ENCODE results near the gene TPRG1.

Gene TPRG1

DNA sequence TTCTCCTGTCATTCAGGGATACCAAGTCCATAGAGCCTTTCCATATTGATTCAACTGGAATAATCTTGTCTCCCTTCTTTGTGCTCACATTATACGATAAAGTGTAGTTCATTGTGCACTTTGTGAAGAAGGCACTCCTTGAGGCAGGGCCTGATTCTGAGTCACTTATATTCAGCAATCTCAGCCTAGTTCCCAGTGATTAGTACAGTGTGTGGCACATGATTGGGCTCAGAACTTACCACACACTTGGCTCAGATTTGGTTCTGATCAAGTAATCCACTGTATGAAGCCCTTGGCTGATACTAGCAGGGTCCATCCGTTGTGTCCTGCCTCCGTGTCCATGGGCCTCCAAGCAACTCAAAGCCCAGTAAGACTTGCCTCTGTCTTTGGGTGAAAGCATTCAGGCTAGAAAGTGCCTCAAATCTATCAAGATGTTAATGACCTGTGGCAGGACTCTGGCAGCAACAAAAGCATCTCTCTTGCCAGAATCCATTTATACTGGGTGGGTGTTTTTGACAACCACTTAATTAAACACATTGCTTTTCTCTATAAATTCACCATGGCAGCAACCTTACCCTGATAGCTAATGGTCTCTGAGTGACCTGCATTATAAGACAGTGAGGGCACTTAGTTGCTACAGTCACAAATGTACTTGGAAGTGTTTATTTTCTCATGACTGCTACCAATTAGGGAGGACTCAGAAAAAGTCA is 51.3 kb downstream of the TPRG1 start:
- no peak overlapping the region for H3K27ac ChIP-seq
- DNase-seq (ENCODE audit: low read depth, low spot score): no peak

DNA sequence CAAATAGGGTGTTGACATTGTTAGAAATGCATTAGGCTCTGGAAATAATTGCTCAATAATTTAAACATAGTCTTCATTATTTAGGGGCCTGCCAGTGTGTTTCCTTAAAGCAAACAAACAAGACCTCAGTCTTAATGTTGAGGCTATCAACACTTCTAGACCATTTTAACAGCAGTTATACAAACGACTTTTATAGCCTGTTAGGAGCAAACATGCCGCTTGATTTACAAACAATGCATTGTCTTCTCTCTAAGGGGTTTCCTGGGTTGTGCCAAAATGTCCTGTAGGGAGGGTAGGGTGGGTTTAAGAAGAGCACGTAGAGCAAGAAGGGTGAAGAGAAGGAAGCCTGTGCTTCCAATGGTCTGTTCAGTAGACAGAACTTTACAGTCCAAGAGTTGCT is 53.7 kb downstream of the TPRG1 start:
- DNase-seq (ENCODE audit: low read depth, low spot score): no peak
- H3K27ac ChIP-seq: no peak overlapping the region

GRCh38 chr3:189227249-189227648 is 55.5 kb downstream of the TPRG1 start:
- no peak for DNase-seq (ENCODE audit: low read depth, low spot score)
- H3K27ac ChIP-seq: no peak overlapping the region

DNA sequence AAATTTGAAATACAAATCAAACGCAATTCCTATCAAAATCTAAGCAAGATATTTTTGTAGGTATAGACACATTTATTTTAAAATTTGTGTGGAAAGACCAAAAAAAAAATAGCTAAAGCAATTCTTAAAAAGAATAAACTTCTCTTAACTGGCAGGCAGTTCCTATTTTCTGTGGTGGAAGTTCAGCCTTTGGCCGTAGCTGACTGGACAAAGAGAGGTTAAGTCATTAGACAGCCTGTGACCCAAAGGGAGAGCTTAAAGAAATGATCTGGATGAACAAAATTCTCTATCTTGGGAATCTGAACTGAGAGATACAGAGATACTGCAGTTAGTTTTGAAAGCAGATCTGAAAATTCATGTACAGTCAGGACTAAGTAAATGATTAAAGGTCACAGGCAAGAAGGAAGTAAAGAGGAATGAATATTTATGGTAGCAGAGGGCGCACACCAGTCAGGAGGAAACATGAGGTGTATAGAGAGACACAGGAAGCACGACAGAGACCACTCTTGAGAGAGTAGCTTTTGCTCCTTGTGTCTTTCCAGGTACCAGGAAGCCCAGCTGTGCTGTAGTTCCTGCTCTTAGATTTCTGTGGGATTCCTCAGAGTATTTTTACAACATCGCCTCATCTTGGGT is 57.5 kb downstream of the TPRG1 start:
- DNase-seq (ENCODE audit: low read depth, low spot score): no peak
- H3K27ac ChIP-seq: no peak overlapping the region

DNA sequence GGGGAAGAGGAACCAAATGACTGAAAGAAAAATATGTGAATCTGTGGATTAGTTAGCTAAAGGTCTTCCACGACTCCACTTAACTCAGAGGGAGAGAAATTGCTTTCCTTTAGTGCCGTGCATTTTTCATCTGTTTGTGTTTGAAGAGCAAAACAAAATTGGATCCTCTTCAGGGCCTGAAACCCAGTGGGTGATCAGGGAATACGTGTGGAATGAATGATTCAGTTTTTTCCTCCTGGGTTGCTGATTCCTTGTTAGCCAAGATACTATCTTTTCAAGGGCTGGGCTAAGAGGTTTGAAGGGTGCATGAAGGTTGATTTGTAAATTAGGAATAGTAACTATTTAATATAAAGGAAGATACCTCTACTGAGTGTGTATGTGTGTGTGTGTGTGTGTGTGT is 61.0 kb downstream of the TPRG1 start:
- H3K27ac ChIP-seq: no peak overlapping the region
- DNase-seq (ENCODE audit: low read depth, low spot score): no peak

- H3K27ac ChIP-seq: no peak overlapping the region
- DNase-seq (ENCODE audit: low read depth, low spot score): peak; percentile 31
Measured at GRCh38 chr3:189233225-189233858, 61.6 kb downstream of the TPRG1 start.

DNA sequence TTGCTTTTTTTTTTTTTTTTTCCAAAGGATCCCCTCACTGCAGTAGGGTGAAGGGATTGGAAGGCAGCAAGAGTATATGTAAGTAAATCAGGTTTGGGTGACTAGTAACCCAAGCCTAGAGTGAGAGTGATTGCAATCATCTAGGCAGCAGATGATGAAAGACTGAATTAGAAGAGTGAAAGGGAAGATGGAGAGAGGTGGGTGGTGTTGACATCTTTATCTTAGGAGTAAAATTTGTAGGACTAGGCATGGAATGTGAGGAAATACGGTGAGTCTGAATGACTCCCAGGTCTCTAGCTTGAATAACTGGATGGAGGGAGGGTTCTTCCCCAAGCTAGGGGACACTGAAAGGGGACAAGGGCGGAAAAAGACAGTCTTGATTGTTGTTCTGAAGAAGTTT is 63.4 kb downstream of the TPRG1 start:
- H3K27ac ChIP-seq: no peak overlapping the region
- no peak for DNase-seq (ENCODE audit: low read depth, low spot score)

DNA sequence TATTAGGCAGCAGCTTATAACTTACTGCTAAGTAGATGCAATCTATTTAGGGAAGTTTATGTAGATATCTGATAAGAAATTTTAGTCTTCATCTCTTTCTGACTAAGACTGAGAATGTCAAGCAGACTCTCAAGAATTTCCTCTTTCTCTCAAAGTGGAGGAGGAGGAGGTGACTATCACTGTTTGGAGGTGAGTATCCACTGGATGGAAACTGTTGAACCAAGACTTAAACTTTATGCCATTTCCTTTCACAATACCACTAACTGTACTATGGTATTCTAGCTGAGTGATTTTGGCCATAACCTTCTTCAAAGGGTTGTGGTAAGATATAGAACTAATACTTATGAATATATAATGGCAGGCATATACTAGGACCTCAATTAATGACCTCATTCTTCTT is 64.6 kb downstream of the TPRG1 start:
- H3K27ac ChIP-seq: no peak overlapping the region
- no peak for DNase-seq (ENCODE audit: low read depth, low spot score)

- no peak overlapping the region for H3K27ac ChIP-seq
- DNase-seq (ENCODE audit: low read depth, low spot score): no peak
Measured at GRCh38 chr3:189237526-189237925, 65.8 kb downstream of the TPRG1 start.

- DNase-seq (ENCODE audit: low read depth, low spot score): no peak
- no peak overlapping the region for H3K27ac ChIP-seq
Measured at GRCh38 chr3:189238071-189238470, 66.3 kb downstream of the TPRG1 start.

DNA sequence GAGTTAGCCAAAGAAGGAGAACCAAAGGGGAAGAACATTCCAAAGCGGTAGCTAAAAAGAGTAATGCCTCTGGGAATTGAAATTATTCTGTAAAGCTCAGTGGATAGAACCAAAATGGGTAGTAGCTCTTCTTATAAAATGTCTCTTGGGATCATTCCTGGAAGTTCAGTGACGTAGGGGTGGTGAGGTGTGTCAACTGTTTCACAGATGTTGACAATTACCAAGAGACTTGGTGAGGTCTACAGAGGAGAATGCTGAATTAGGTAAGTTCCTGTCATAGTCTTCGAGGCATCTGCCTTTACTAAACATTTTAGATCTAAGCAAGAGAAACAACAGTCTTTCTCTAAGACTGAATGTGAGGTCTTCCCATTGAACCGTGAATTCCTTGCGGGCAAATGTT is 67.8 kb downstream of the TPRG1 start:
- DNase-seq (ENCODE audit: low read depth, low spot score): no peak
- H3K27ac ChIP-seq: no peak overlapping the region

DNA sequence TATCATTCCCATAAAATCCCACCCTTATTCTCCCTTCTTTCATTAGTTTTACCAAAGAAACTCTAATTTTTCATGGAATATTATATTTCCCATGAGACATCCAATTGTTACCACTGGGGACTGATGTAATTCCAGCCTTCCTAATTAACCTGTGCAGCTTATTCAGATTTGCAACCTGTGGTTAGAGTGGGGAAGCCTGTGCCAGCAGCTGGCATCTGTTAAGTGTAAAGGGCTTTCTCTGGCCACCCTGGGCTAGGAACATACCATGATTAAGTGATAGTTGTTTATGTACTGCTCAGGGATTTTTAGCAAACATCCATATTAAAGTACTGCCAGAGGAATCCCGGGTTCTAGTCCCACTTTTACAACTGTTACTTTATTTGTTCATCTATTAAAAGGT is 78.2 kb downstream of the TPRG1 start:
- no peak for DNase-seq (ENCODE audit: low read depth, low spot score)
- no peak overlapping the region for H3K27ac ChIP-seq

DNA sequence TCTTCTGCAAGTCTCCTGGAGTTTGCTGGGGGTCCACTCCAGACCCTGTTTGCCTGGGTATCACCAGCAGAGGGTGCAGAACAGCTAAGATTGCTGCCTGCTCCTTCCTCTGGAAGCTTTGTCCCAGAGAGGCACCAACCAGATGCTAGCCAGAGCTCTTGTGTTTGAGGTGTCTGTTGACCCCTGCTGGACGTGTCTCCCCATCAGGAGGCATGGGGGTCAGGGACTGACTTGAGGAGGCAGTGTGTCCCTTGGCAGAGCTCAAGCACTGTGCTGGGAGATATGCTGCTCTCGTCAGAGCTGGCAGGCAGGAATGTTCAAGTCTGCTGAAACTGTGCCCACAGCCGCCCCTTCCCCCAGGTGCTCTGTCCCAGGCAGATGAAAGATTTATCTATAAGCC is 86.5 kb downstream of the TPRG1 start:
- DNase-seq (ENCODE audit: low read depth, low spot score): no peak
- H3K27ac ChIP-seq: no peak overlapping the region

DNA sequence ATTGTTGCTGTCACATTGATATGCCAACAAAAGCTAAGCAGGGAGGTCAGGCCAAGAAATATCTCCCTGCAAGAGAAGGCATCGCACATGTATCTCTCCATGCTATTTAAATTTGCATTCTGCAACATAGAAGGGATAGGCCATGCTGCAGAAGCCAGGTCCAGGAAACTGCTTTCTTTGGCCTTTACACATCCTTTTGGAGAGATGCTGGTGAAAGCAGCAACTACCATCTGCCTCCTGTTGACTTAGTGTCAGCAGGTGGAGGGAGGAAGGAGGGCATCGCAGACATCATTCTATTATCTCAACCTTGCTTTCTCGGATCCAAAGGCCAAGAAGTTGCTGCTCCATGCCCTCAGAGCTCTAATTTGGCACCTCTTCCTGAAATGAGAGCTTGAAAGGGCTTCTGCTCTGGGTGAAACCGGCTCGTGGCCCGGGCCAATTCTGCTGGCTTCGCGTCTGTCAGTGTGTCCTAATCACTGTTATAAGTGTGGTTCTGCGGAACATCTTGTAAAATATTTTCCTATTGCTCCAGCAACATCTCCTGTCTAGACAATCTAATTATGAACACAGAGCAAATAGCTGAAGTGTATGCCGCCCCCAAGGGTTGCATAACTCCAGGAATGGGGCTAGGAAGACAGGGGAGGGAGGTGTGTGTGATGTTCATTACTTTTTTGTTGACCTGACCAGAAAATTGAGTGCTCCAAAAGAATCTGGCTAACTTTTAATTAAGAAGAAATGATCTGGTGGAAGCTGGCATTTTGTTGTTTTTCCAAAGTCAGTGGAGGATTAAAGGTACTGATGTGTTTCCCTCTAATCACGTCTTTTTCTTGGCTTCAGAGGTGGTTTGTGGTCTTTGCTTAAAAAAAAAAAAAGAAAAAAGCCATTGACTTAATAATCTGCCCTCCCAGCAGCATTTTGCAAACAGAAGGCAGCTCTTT is 89.1 kb downstream of the TPRG1 start:
- DNase-seq (ENCODE audit: low read depth, low spot score): no peak
- no peak overlapping the region for H3K27ac ChIP-seq

DNA sequence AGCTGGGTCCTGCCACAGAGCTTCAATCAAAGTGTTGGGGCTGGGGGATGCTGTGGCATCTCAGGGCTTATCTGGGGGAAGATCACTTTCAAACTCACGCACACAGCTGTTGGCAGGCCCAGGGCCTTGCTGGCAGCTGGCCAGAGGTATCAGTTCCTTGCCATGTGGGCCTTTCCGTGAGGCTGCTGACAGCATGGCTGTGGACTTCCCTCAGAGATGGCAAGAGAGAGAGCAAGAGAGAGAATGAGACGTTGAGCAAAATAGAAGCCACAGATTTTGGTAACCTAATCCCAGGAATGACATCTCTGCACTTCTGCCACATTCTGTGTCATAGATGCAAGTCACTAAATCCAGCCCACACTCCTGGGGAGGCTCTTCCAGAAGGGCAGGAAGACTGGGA is 91.0 kb downstream of the TPRG1 start:
- DNase-seq (ENCODE audit: low read depth, low spot score): no peak
- no peak overlapping the region for H3K27ac ChIP-seq

DNA sequence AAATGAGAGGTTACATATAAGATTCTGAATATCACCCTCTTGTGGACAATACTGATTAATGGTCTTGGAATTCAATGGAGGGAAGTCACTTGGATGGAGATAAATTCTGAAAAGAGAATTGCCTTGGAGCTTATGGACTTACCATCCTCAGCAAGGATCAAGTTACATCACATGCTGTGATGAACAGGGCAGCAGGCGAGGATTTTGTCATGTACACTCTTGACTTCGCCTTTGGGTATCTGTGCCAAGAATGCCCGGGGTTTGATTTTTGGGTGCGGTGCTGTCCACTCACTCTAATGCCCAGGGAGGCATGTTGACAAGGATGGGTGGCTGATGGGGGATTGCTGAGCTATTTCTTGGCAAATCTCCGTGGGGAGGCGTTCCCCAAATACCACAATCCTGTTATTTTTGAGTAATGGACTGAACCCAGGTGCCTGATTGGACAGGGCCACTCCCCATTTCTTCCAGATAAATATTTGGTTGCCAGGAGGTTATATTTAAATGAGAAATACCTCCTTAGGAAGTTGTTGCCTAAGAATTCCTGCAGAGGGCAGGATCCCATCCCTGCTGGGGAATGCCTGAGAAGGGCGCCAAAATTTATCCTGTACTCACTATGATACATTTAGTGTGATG is 96.3 kb downstream of the TPRG1 start:
- DNase-seq (ENCODE audit: low read depth, low spot score): peak; percentile 85
- peak overlapping the region; percentile 66 for H3K27ac ChIP-seq

DNA sequence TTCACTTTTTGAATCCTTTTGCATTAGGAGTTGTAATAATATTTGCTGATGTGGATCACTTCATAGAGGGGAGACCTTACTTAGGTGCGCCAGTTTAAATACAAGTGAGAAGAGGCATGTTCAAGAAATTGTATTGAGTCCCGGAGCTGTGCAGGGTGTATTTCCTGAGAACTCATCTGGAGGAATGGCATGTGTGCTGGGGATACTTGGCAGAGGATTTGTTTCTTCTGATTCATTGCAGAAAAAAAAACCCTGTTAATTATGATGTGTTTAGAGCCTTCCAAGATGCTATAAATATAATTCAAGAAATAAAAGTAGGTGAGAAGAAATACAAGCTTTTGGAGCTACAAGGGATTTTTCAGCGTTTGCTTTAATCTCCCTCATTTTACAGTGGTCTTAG is 97.6 kb downstream of the TPRG1 start:
- peak overlapping the region; percentile 66 for H3K27ac ChIP-seq
- no peak for DNase-seq (ENCODE audit: low read depth, low spot score)

DNA sequence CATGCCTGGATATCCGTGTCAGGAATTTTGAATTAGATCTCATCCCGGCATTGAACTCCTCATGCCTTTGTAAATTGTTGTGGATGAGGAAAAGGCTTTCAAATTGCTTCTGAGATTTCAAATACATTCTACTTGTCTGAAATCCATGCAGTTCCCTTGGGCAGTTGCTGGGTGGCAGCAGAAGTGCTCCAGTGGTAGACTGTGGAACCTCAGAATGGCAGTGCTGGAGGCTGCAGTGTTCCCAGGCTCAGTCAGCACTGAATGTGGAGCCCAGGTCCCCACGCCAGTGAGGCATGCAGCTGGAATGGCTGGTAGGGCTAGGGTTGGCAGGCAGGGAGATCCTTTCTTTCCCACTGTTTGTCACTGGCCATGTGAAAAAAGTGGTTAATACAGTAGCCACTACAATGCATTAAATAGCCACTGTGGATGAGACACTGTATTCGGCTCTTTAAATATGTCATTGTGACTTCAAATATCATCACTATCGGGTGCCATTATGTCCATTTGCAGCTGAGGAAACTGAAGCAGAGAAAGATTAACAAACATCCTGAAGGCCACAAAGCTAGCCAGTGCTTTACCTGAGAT is 98.6 kb downstream of the TPRG1 start:
- peak; percentile 75 for DNase-seq (ENCODE audit: low read depth, low spot score)
- H3K27ac ChIP-seq: peak overlapping the region; percentile 66

DNA sequence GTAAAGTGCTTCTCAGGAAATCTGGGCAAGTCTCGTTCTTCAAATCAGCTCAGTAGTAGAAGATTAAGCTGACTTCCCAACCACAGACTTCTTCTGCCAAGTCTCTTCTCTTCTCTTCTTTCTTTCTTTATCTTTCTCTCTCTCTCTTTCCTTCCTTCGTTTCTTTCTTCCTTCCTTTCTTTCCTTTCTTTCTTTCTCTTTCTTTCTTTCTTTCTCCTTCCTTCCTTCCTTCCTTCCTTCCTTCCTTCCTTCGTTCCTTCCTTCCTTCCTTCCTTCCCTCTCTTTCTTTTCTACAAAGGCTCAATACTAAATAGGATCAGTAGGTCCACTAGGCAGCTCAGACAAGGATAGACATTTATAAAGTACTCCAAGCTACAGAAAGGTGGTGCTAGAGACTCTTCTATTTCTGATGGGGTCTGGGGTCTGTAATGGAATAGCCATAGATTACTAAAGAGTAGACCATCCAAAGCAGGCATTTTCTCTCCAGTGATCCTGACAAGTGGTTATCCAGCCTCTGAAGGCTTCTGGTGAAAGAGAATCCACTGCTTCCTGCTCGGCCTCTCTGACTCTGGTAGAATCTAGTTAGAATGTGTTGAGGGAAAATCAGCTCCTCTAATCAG is 100.8 kb downstream of the TPRG1 start:
- H3K27ac ChIP-seq: peak overlapping the region; percentile 11
- no peak for DNase-seq (ENCODE audit: low read depth, low spot score)

All from epithelial cell of prostate (primary cell).